Neural crest cell (in vitro differentiated cells): ENCODE data around the gene FAM184A. TPM values are rescaled to one million over a fixed set of nuclear protein-coding genes. Genes with fewer than 3 reads are reported as not detected.
A peak's percentile ranks its signal among the peaks of the same experiment; 100 is the strongest.
"Not testable (repeated sequence)": the region's sequence is repeated elsewhere in the genome, so short reads cannot be mapped to it uniquely, and the experiment has no call there.

Source experiments
- DNase-seq: peaks from one replicate; pipeline ENCODE4 v3.0.0; 2021; ENCODE audit warnings: low read depth, mixed read lengths, low spot score
- H3K27ac Mint-ChIP-seq: one replicate; pipeline ENCODE4 v1.8.0; 2021; ENCODE audit warnings: mild to moderate bottlenecking, mixed read lengths; ENCODE audit not compliant: unreplicated experiment
- H3K27me3 Mint-ChIP-seq: 2 replicates; pipeline ENCODE4 v1.8.0; 2021; ENCODE audit warnings: low read depth, mild to moderate bottlenecking, mixed read lengths
- H3K36me3 Mint-ChIP-seq: 2 replicates; pipeline ENCODE4 v1.8.0; 2021; ENCODE audit warnings: low read depth, mild to moderate bottlenecking, mixed read lengths
- H3K4me1 Mint-ChIP-seq: 2 replicates; pipeline ENCODE4 v1.8.0; 2021; ENCODE audit warnings: mixed read lengths
- H3K4me3 Mint-ChIP-seq: one replicate; pipeline ENCODE4 v1.8.0; 2021; ENCODE audit warnings: mild to moderate bottlenecking, mixed read lengths
- H3K9me3 Mint-ChIP-seq: 2 replicates; pipeline ENCODE4 v1.8.0; 2021; ENCODE audit warnings: mixed read lengths
- CTCF ChIP-seq: fragments of 200-600 bp; sonication (generic); conservative IDR thresholded peaks from 2 replicates; pipeline ENCODE4 v1.5.0; 2021; ENCODE audit warnings: antibody characterized with exemption, mild to moderate bottlenecking
- total RNA-seq: library from RNA; stranded (reverse); gene quantifications from 2 replicates; pipeline ENCODE4 v1.2.1, GENCODE V29; 2021

The FAM184A gene
- total RNA-seq, 1 donor from 2014 or later, result 7.6 TPM

DNA sequence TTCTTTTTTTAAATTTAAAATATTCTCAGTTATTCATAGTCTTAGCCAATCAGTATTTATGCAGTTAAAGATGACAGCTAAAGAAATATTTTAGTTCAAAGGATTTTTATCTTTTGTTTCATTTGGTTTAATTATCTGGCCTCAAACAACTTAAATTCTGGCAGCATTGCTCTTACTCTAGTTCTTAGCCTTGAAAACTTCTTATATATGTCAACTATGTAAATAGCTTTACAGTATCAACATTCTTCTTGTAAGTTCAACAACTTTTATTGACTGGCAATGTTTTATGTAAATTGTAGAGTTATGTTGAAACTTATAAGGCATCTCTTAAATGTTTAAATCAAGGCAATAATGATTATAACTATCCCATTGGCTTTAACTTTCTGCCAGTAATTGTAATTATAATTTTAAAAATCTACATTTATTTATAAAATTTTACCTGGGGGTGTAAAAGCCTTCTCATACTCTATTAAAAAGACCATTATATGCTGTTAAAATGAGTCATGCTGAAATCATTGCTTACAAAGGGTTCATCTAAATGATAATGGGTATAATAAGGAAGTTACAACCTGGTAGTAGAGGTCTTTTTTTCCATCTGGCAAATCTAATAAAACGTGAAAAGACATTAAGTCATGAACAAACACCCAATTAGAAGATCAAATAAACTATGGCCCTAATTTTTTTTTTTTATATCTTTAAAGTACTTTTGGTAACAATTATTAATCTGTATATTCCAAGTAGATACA lies 45.8 kb upstream of the FAM184A start:
- TF ChIP-seq CTCF, result no peak
- H3K4me1 Mint-ChIP-seq, result peaks cover 8% of the 10 kb centered on the region
- no peak overlapping the region for H3K4me3 Mint-ChIP-seq
- peaks cover 5% of the 10 kb centered on the region for H3K27me3 Mint-ChIP-seq
- H3K9me3 Mint-ChIP-seq, result no peaks in the 10 kb centered on the region
- H3K27ac Mint-ChIP-seq, result no peak overlapping the region
- H3K36me3 Mint-ChIP-seq, result no peaks in the 10 kb centered on the region
- no peak for DNase-seq

GRCh38 chr6:119122336-119122735 lies 43.9 kb upstream of the FAM184A start:
- H3K9me3 Mint-ChIP-seq, result no peaks in the 10 kb centered on the region
- H3K27me3 Mint-ChIP-seq, result peaks cover 12% of the 10 kb centered on the region
- no peak overlapping the region for H3K27ac Mint-ChIP-seq
- no peak for DNase-seq
- no peaks in the 10 kb centered on the region for H3K36me3 Mint-ChIP-seq
- H3K4me3 Mint-ChIP-seq, result no peak overlapping the region
- TF ChIP-seq CTCF, result no peak
- peaks cover 11% of the 10 kb centered on the region for H3K4me1 Mint-ChIP-seq

DNA sequence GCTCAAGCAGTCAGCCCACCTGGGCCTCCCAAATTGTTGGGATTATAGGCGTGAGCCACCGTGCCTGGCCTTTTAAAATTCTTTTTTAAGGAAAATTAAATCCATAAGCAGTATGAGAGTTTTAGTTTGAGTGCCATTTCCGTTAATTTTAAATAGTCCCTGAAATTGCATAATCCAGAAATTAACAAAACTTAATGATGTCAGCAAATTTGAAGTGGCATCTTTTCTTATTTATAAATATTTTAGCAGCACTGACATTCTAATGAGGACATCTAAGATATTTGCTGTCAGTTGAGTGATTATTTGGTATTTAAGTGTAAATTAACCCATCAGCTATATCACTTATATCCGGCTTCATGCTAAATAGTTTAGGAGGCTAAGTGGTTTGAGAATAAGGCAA lies 42.9 kb upstream of the FAM184A start:
- TF ChIP-seq CTCF, result no peak
- no peak overlapping the region for H3K27ac Mint-ChIP-seq
- DNase-seq, result no peak
- H3K4me3 Mint-ChIP-seq, result no peak overlapping the region
- H3K4me1 Mint-ChIP-seq, result peaks cover 11% of the 10 kb centered on the region
- no peaks in the 10 kb centered on the region for H3K36me3 Mint-ChIP-seq
- H3K27me3 Mint-ChIP-seq, result peaks cover 12% of the 10 kb centered on the region
- no peaks in the 10 kb centered on the region for H3K9me3 Mint-ChIP-seq

DNA sequence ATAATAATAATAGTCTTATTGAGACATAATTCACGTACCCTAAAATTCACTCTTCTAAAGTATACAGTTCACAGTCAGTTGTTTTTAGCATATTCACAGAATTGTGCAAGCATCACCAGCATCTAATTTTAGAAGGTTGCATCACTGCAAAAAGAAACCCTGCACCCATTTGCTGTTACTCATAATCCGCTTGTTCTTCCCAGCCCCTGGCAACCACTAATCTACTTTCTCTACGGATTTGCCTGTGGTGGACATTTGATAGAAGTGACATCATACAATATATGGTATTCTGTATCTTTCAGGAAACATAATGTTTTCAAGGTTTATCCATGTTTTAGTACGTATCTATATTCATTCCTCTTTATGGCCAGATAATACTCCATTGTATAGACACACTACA lies 41.5 kb upstream of the FAM184A start:
- TF ChIP-seq CTCF, result no peak
- Mint-ChIP-seq H3K27me3 (peaks cover 12% of the 10 kb centered on the region), H3K4me3 (no peak overlapping the region), H3K9me3 (no peaks in the 10 kb centered on the region), H3K36me3 (no peaks in the 10 kb centered on the region), H3K27ac (no peak overlapping the region), H3K4me1 (peaks cover 11% of the 10 kb centered on the region)
- no peak for DNase-seq

- not testable (repeated sequence) for H3K27ac Mint-ChIP-seq, H3K4me3 Mint-ChIP-seq, H3K36me3 Mint-ChIP-seq, H3K9me3 Mint-ChIP-seq, DNase-seq
- Mint-ChIP-seq H3K27me3 (peaks cover 12% of the 10 kb centered on the region), H3K4me1 (peaks cover 11% of the 10 kb centered on the region)
Observed at GRCh38 chr6:119119062-119119461, 40.6 kb upstream of the FAM184A start.

GRCh38 chr6:119116712-119117281 lies 38.3 kb upstream of the FAM184A start:
- no peak for DNase-seq
- no peak overlapping the region for H3K4me3 Mint-ChIP-seq
- no peaks in the 10 kb centered on the region for H3K9me3 Mint-ChIP-seq
- H3K27me3 Mint-ChIP-seq, result peaks cover 12% of the 10 kb centered on the region
- no peak overlapping the region for H3K27ac Mint-ChIP-seq
- peak; percentile 47 for TF ChIP-seq CTCF
- H3K4me1 Mint-ChIP-seq, result peaks cover 4% of the 10 kb centered on the region
- H3K36me3 Mint-ChIP-seq, result no peaks in the 10 kb centered on the region
